Fibroblast of lung (primary cell): Measurements from ENCODE around the gene C9orf153.

ENCODE experiments used
- EZH2 ChIP-seq: IDR thresholded peaks from 2 replicates; pipeline ENCODE4 v1.5.1; 2012; ENCODE audit warnings: low read length, control low read depth, mild to moderate bottlenecking; ENCODE audit errors: missing control alignments
- TF ChIP-seq, protein P1 (sequence below), 2 donors: IDR thresholded peaks in 1 of 2; conservative IDR thresholded peaks in 1 of 2; 1 replicate in 1 of 2; 2 replicates in 1 of 2; pipeline ENCODE4 v1.5.1; 2011 to 2012; ENCODE audit warnings: low read length in 2 of 2, control low read depth in 1 of 2, inconsistent platforms in 1 of 2, low read depth in 1 of 2, mild to moderate bottlenecking in 1 of 2

DNA sequence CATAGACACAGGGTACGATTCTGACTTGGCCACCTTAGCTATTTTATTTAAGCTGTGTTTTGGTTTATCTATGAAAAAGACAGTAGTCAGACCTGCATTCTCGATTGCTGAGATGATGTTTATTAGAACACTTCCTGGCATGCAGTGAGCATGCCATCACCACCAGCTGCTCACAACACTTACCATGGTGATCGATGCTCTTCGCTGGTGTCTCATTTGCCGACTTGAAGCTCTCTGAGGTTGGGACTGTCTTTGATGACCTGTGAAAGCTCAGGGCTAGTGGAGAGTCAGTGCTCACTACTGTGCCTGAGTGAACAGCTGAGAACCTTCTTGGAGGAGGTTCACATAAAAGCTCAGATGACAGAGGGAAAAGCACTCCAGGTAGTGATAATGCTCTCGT, 4.4 kb upstream of the C9orf153 start:
- no peak for TF ChIP-seq EZH2
- TF ChIP-seq, protein P1, sequence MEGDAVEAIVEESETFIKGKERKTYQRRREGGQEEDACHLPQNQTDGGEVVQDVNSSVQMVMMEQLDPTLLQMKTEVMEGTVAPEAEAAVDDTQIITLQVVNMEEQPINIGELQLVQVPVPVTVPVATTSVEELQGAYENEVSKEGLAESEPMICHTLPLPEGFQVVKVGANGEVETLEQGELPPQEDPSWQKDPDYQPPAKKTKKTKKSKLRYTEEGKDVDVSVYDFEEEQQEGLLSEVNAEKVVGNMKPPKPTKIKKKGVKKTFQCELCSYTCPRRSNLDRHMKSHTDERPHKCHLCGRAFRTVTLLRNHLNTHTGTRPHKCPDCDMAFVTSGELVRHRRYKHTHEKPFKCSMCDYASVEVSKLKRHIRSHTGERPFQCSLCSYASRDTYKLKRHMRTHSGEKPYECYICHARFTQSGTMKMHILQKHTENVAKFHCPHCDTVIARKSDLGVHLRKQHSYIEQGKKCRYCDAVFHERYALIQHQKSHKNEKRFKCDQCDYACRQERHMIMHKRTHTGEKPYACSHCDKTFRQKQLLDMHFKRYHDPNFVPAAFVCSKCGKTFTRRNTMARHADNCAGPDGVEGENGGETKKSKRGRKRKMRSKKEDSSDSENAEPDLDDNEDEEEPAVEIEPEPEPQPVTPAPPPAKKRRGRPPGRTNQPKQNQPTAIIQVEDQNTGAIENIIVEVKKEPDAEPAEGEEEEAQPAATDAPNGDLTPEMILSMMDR (conservative IDR thresholded peaks at IDR 0.05 in 1 of 2, IDR thresholded peaks at IDR 0.05 in 1 of 2; ENCODE audit: low read depth in 1 of 2, low read length in 2 of 2): no peak
